NOMO-1 treated with DMSO at 0.1 percent for 48 hours (cell line): ENCODE data around the gene MPRIP.
A peak's percentile ranks its signal among the peaks of the same experiment; 100 is the strongest.

Experiments
- DNase-seq: peaks from one replicate; lab custom pipeline; 2025; ENCODE audit not compliant: unreplicated experiment; lab: John Stamatoyannopoulos, UW

The MPRIP gene

DNA sequence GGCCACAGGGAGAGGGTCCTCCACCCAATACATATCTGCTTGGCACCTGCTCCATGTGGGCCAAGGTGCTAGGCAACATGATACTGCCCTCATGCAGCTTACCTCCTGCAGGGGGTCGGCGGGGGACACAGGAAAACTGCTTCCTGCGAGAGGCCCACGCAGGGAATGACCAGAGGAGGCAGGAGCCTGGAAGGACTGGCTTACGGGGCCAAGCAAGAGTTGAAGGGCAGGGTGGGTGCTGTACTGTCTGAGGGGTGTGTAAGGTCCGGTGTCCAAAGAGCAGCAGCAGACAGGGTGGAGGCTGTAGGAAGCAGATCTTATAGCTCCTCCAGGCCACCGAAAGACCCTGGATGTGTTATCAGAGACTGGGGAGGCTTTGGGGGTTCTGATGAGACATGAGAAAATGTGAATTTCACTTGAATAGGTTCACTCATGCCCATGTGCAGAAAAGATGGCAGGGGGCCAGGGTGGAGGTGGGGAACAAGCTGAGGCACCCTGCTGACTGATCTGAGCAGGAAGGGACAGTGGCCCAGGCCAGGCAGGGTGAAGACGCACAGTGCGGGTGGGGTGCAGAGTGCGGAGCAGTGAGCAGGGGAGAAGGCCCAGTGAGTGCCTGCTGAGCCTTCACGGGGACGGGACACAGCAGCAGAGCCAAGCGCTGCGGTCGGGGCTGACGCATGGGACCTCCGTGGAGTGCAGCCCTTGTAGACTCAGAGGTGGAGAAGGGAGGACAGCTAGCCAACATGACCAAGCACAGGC is 186.4 kb downstream of the MPRIP start:
- DNase-seq: no peak

- no peak for DNase-seq
Measured at GRCh38 chr17:17229416-17230384, 187.4 kb downstream of the MPRIP start.

- no peak for DNase-seq
Measured at GRCh38 chr17:17231621-17232302, 189.5 kb downstream of the MPRIP start.

DNA sequence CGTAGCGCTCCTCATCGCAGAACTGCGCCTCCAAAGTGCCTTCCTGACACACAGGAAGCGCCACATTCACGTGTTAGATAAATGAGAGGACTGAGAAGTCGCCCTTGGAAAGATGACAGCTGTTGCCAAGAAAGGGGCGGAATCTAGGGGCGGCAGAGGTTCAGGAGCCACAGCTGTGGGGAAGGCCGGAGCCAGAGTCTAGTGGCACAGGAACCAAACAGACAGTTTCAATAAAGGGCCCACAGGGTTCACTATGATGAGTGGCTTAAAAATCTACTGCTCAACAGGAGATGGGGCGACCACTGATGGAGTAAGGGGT is 190.0 kb downstream of the MPRIP start:
- no peak for DNase-seq

DNA sequence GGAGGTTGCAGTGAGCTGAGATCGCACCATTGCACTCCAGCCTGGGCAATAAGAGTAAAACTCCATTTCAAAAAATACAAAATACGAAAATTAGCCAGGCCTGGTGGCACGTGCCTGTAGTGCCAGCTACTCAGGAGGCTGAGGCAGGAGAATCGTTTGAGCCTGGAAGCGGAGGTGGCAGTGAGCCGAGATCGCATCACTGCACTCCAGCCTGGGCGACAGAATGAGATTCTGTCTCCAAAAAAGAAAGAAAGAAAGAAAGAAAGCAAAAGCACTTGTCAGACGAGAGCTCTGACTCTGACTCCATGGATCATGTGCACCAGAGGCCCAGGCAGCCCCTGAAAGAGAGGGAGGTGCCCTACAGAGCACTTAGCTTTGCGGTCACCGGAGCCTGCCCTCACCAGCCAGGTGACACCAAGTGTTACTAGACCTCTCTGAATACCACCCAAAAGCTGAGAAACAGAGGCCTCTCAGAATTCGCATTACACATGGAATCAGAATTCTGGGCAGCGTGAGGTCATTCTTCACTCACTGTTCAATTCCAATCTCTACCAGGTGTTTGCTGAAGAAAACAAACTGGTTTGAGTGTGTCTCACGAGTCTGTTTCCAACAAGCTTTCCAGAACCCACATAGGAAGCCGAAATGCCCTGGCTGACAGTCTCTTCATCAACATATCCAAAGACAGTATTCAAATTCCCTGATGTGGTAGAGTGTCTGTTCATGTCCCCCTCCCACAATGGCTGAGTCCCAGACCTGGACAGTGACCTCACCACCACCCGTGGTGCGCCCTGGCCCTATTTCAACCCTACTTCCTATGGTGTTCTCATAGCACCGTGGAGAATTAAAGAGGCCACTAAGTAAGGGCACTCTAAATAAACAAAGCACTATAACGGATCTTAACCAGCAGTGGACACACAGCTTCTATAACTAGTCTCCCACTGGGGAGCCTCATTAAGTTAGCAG is 193.2 kb downstream of the MPRIP start:
- DNase-seq: no peak

DNA sequence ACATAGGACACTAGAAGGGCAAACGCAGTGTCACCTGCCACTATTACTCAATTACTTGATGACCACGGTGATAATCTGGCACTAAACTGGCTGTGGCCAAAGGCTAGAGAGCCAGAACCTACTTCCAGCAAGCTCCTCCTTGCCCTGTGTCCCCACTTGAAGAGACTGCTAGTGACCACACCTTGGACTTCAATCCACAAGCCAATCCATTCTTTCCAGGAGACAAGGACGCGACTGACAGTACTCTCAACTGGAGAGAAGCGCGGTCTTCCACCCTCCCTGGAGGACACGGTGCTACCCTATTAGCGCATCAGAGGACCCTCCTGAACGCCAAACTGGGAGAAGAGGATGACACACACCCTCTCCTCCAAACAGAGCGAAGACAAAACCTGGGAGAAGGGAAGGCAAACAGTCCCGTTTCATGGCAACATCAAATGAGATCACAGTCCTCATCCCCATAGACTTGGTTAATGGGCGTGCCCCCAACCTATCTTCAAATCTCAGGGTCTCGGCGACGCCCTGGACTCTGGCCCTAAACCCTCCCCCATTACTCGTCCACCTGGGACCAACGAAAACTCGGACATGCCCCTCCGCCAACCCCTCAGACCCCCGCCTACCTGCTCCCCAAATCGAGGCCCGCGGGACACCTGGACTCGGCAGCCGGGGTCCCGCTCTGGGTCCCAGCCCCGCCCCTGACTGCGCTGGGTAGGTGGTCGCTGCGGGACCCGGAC is 194.2 kb downstream of the MPRIP start:
- no peak for DNase-seq

DNA sequence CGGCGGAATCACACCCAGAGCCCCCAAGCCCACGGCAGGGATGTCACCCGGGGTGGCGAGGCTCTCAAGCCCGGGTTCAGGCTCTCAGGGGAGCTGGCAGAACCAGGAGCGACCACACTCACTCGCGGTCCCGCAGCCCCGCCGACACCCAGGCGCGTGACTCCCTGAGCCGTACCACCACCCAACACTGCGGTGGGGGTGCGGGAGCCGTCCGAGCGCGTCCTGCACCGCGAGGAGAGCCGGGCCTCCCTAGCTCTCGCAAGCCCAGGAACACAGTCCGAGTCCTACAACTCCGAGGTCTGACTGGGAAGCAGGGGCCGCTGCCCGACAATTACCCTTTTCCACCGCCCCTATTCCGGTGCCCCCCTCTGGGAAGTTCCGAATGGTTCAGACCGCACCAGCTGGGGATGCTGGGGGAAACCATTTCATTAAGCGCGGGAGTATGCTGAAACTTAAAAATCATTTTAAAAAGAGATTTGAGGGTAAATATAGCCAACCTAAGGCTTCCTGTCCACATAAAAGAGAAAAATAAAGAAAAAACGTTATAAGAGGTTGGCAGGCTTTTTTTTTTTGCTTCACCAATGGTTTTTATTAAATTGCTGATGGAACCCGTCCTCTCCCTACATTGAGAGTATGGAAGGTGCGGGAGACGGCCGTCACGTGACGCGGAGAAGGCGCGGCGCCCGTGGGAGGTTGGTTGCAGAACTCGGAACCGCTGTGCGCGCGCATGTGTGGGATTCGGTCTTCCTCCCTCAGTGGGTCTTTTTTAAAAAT is 195.0 kb downstream of the MPRIP start, which contains the start of gene FLCN:
TSS of gene FLCN (minus strand) at position 143 of the 774 bp plus-strand sequence. CDS start 9,031 bp downstream, outside the sequence.
- peak; percentile 87 for DNase-seq

DNA sequence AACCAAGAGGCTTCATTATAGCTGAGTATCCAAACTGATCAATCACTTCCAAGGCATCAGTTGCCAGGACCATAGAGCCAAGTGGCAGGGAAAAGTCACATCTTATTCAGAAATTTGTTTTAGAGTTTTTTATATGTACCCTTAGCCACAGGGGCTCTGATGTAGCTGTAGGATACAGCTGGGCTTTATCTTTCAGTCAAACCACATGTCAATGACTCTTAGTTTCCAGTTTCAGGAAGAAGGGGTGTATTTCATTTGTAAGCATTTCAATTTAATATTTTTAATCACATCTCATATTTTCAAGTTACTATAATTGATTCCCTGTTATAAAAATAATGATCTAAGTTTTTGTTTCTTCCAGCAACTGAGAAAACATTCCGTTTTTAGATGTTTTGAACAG is 197.6 kb downstream of the MPRIP start:
- no peak for DNase-seq

- no peak for DNase-seq
Measured at GRCh38 chr17:17241656-17242055, 199.4 kb downstream of the MPRIP start.

GRCh38 chr17:17242246-17242645 is 200.0 kb downstream of the MPRIP start:
- DNase-seq: no peak
